WTC11 (cell line): ENCODE measurements around the gene PGPEP1. TPM values are rescaled to one million over a fixed set of nuclear protein-coding genes. Genes with fewer than 3 reads are reported as not detected.
"Not testable (repeated sequence)": the region's sequence is repeated elsewhere in the genome, so short reads cannot be mapped to it uniquely, and the experiment has no call there.

Experiments used
- ATAC-seq: fragments of 200-7000 bp; cut with Tn5 transposase; 2 replicates; pipeline ENCODE4 v1.10.0; 2021; ENCODE audit warnings: mild to moderate bottlenecking, moderate library complexity
- CTCF ChIA-PET: fragments of 300-600 bp; sonication (Branson Sonifier 250); formaldehyde crosslinking; loops from one replicate; lab custom pipeline; 2021; ENCODE audit warnings: antibody characterized with exemption; lab: Charles Lee
- POLR2A ChIA-PET: fragments of 350-600 bp; sonication (Branson Sonifier 250); formaldehyde crosslinking; loops from one replicate; lab custom pipeline; 2021; ENCODE audit warnings: antibody characterized with exemption; lab: Charles Lee
- DNase-seq: peaks from one replicate; pipeline ENCODE4 v3.0.0; 2021; ENCODE audit warnings: low spot score
- H3K27ac Mint-ChIP-seq: 2 replicates; pipeline ENCODE4 v1.8.0; 2021; ENCODE audit warnings: mixed read lengths
- H3K27me3 Mint-ChIP-seq: 2 replicates; pipeline ENCODE4 v1.8.0; 2021; ENCODE audit warnings: low read depth, mild to moderate bottlenecking, moderate library complexity, mixed read lengths
- H3K36me3 Mint-ChIP-seq: 2 replicates; pipeline ENCODE4 v1.8.0; 2021; ENCODE audit warnings: mixed read lengths
- H3K4me1 Mint-ChIP-seq: 2 replicates; pipeline ENCODE4 v1.8.0; 2022; ENCODE audit warnings: mixed read lengths
- H3K4me3 Mint-ChIP-seq: 2 replicates; pipeline ENCODE4 v1.8.0; 2021; ENCODE audit warnings: mild to moderate bottlenecking, moderate library complexity, mixed read lengths
- H3K9me3 Mint-ChIP-seq: 2 replicates; pipeline ENCODE4 v1.8.0; 2021; ENCODE audit warnings: mixed read lengths
- EMX1 ChIP-seq: fragments of 250-450 bp; sonication (Bioruptor Pico); IDR thresholded peaks from 2 replicates; pipeline ENCODE4 v1.8.0; 2021; ENCODE audit warnings: mild to moderate bottlenecking
- FOXK1 ChIP-seq: sonication (generic); formaldehyde crosslinking; IDR thresholded peaks from 2 replicates; pipeline ENCODE4 v1.8.0; 2022; ENCODE audit warnings: mild to moderate bottlenecking, moderate library complexity, missing genetic modification reagents
- FOXP4 ChIP-seq: sonication (generic); formaldehyde crosslinking; IDR thresholded peaks from 2 replicates; pipeline ENCODE4 v1.8.0; 2022; ENCODE audit warnings: mild to moderate bottlenecking, missing genetic modification reagents
- GRHL2 ChIP-seq: fragments of 250-450 bp; sonication (Bioruptor Pico); IDR thresholded peaks from 2 replicates; pipeline ENCODE4 v1.8.0; 2022; ENCODE audit warnings: mild to moderate bottlenecking, moderate library complexity; ENCODE audit not compliant: insufficient replicate concordance, severe bottlenecking
- JUN ChIP-seq: sonication (generic); formaldehyde crosslinking; IDR thresholded peaks from 2 replicates; pipeline ENCODE4 v1.8.0; 2023; ENCODE audit warnings: mild to moderate bottlenecking, missing genetic modification reagents
- KAT7 ChIP-seq: sonication (generic); formaldehyde crosslinking; IDR thresholded peaks from 2 replicates; pipeline ENCODE4 v1.8.1; 2023; ENCODE audit warnings: missing genetic modification reagents, mild to moderate bottlenecking, borderline replicate concordance
- NFYB ChIP-seq: sonication (generic); formaldehyde crosslinking; conservative IDR thresholded peaks from 2 replicates; pipeline ENCODE4 v1.8.0; 2022; ENCODE audit warnings: low read depth, missing genetic modification reagents
- TCF7 ChIP-seq: sonication (generic); formaldehyde crosslinking; IDR thresholded peaks from 2 replicates; pipeline ENCODE4 v1.8.0; 2022; ENCODE audit warnings: mild to moderate bottlenecking, low read depth, missing genetic modification reagents, moderate library complexity
- TEAD1 ChIP-seq: sonication (generic); formaldehyde crosslinking; IDR thresholded peaks from 2 replicates; pipeline ENCODE4 v1.8.0; 2022; ENCODE audit warnings: mild to moderate bottlenecking, missing genetic modification reagents
- TEAD4 ChIP-seq: sonication (generic); formaldehyde crosslinking; IDR thresholded peaks from 2 replicates; pipeline ENCODE4 v1.8.0; 2022; ENCODE audit warnings: mild to moderate bottlenecking, missing genetic modification reagents
- ZNF138 ChIP-seq: sonication (generic); formaldehyde crosslinking; conservative IDR thresholded peaks from 2 replicates; pipeline ENCODE4 v1.8.1; 2022; ENCODE audit warnings: mild to moderate bottlenecking, moderate library complexity, missing genetic modification reagents
- ZNF263 ChIP-seq: sonication (generic); formaldehyde crosslinking; IDR thresholded peaks from 2 replicates; pipeline ENCODE4 v1.8.1; 2022; ENCODE audit warnings: low read depth, mild to moderate bottlenecking, moderate library complexity, missing genetic modification reagents
- ZNF396 ChIP-seq: fragments of 250-450 bp; sonication (Bioruptor Pico); IDR thresholded peaks from 2 replicates; pipeline ENCODE4 v1.8.0; 2021; ENCODE audit warnings: mild to moderate bottlenecking, moderate library complexity, borderline replicate concordance
- total RNA-seq: library from RNA; stranded (reverse); gene quantifications from 3 replicates; pipeline ENCODE4 v1.2.3, GENCODE V29; 2021
- TF ChIP-seq, protein P1 (sequence below): sonication (generic); formaldehyde crosslinking; conservative IDR thresholded peaks from 2 replicates; pipeline ENCODE4 v1.8.1; 2023; ENCODE audit warnings: mild to moderate bottlenecking, low read depth, missing genetic modification reagents, moderate library complexity
- TF ChIP-seq, protein P2 (sequence below): sonication (generic); formaldehyde crosslinking; IDR thresholded peaks from 2 replicates; pipeline ENCODE4 v1.8.1; 2023; ENCODE audit warnings: mild to moderate bottlenecking, missing genetic modification reagents
- TF ChIP-seq, protein P3 (sequence below): fragments of 250-450 bp; sonication (Bioruptor Pico); IDR thresholded peaks from 2 replicates; pipeline ENCODE4 v2.1.2; 2022; ENCODE audit warnings: mild to moderate bottlenecking, moderate library complexity
- TF ChIP-seq, protein P4 (sequence below): fragments of 250-450 bp; sonication (Bioruptor Pico); IDR thresholded peaks from 2 replicates; pipeline ENCODE4 v1.9.0; 2021; ENCODE audit warnings: mild to moderate bottlenecking
- TF ChIP-seq, protein P5 (sequence below): sonication (generic); formaldehyde crosslinking; IDR thresholded peaks from 2 replicates; pipeline ENCODE4 v1.8.1; 2022; ENCODE audit warnings: low read depth, mild to moderate bottlenecking, moderate library complexity, missing genetic modification reagents, borderline replicate concordance
- TF ChIP-seq, protein P6 (sequence below): sonication (generic); formaldehyde crosslinking; IDR thresholded peaks from 2 replicates; pipeline ENCODE4 v1.8.1; 2023; ENCODE audit warnings: mild to moderate bottlenecking, moderate library complexity, missing genetic modification reagents

The PGPEP1 gene
- total RNA-seq, 1 experiment from 2014 or later = 68.1 TPM

DNA sequence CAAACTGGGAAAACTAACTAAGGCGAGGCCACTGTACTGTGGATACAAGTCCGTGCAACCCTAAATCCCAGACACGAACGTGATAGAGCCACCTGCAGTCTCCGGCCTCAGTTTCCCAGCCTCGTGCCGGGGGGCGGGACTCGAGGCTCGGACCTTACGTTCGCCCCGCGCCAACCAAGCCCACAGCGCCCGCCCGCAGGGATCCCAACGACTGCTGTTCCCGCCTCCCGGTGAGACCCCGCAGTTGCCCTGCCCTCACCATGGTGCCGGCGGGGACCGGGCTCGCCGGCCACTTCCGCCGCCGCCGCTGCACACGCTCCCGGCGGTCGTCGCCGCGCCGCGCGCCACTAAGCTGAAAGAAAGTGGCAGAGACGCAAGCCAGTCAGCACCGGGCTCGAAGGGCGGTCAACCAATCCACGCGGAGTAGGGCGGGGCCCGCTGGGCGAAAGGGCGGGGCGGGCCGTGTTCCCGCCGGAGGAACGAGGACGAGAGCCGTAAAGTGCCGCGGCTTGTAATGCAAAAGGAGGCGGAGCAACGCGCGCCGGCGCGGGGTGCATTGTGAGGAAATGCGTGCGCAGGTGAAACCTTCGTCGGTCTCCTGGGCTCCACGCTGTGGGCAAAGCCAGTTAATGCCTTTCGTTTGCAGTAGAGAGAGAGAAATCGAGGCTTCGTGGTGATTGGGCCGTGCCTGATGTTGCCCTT lies 17.5 kb upstream of the PGPEP1 start, which contains the start of gene LSM4 (continued):
- TF ChIP-seq, protein P1, sequence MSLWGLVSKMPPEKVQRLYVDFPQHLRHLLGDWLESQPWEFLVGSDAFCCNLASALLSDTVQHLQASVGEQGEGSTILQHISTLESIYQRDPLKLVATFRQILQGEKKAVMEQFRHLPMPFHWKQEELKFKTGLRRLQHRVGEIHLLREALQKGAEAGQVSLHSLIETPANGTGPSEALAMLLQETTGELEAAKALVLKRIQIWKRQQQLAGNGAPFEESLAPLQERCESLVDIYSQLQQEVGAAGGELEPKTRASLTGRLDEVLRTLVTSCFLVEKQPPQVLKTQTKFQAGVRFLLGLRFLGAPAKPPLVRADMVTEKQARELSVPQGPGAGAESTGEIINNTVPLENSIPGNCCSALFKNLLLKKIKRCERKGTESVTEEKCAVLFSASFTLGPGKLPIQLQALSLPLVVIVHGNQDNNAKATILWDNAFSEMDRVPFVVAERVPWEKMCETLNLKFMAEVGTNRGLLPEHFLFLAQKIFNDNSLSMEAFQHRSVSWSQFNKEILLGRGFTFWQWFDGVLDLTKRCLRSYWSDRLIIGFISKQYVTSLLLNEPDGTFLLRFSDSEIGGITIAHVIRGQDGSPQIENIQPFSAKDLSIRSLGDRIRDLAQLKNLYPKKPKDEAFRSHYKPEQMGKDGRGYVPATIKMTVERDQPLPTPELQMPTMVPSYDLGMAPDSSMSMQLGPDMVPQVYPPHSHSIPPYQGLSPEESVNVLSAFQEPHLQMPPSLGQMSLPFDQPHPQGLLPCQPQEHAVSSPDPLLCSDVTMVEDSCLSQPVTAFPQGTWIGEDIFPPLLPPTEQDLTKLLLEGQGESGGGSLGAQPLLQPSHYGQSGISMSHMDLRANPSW (CRISPR knock-in tag) = no peak
- TF ChIP-seq ZNF263 (no peak), FOXP4 (CRISPR knock-in tag) (peak; percentile 81; the same call in 1 of the 2 replicates), TCF7 (CRISPR knock-in tag) (peak; percentile 54; the same call in 1 of the 2 replicates), FOXK1 (peak; percentile 91), KAT7 (CRISPR knock-in tag) (no peak), ZNF396 (no peak), TEAD1 (CRISPR knock-in tag) (no peak), TEAD4 (no peak), ZNF138 (CRISPR knock-in tag) (no peak), GRHL2 (no peak), JUN (no peak; the same call in 1 of the 2 replicates), EMX1 (CRISPR knock-in tag) (no peak), NFYB (CRISPR knock-in tag) (peak; percentile 92)
- TF ChIP-seq, protein P2, sequence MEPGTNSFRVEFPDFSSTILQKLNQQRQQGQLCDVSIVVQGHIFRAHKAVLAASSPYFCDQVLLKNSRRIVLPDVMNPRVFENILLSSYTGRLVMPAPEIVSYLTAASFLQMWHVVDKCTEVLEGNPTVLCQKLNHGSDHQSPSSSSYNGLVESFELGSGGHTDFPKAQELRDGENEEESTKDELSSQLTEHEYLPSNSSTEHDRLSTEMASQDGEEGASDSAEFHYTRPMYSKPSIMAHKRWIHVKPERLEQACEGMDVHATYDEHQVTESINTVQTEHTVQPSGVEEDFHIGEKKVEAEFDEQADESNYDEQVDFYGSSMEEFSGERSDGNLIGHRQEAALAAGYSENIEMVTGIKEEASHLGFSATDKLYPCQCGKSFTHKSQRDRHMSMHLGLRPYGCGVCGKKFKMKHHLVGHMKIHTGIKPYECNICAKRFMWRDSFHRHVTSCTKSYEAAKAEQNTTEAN = 0 out of 2 replicates have a peak, but pooled peaks have one; percentile 58
- TF ChIP-seq, protein P3, sequence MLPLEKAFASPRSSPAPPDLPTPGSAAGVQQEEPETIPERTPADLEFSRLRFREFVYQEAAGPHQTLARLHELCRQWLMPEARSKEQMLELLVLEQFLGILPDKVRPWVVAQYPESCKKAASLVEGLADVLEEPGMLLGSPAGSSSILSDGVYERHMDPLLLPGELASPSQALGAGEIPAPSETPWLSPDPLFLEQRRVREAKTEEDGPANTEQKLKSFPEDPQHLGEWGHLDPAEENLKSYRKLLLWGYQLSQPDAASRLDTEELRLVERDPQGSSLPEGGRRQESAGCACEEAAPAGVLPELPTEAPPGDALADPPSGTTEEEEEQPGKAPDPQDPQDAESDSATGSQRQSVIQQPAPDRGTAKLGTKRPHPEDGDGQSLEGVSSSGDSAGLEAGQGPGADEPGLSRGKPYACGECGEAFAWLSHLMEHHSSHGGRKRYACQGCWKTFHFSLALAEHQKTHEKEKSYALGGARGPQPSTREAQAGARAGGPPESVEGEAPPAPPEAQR (CRISPR knock-in tag) = no peak
- TF ChIP-seq, protein P4, sequence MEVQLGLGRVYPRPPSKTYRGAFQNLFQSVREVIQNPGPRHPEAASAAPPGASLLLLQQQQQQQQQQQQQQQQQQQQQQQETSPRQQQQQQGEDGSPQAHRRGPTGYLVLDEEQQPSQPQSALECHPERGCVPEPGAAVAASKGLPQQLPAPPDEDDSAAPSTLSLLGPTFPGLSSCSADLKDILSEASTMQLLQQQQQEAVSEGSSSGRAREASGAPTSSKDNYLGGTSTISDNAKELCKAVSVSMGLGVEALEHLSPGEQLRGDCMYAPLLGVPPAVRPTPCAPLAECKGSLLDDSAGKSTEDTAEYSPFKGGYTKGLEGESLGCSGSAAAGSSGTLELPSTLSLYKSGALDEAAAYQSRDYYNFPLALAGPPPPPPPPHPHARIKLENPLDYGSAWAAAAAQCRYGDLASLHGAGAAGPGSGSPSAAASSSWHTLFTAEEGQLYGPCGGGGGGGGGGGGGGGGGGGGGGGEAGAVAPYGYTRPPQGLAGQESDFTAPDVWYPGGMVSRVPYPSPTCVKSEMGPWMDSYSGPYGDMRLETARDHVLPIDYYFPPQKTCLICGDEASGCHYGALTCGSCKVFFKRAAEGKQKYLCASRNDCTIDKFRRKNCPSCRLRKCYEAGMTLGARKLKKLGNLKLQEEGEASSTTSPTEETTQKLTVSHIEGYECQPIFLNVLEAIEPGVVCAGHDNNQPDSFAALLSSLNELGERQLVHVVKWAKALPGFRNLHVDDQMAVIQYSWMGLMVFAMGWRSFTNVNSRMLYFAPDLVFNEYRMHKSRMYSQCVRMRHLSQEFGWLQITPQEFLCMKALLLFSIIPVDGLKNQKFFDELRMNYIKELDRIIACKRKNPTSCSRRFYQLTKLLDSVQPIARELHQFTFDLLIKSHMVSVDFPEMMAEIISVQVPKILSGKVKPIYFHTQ (CRISPR knock-in tag) = no peak
- TF ChIP-seq, protein P5, sequence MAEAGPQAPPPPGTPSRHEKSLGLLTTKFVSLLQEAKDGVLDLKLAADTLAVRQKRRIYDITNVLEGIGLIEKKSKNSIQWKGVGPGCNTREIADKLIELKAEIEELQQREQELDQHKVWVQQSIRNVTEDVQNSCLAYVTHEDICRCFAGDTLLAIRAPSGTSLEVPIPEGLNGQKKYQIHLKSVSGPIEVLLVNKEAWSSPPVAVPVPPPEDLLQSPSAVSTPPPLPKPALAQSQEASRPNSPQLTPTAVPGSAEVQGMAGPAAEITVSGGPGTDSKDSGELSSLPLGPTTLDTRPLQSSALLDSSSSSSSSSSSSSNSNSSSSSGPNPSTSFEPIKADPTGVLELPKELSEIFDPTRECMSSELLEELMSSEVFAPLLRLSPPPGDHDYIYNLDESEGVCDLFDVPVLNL (CRISPR knock-in tag) = 0 out of 2 replicates have a peak, but pooled peaks have one; percentile 44
- TF ChIP-seq, protein P6, sequence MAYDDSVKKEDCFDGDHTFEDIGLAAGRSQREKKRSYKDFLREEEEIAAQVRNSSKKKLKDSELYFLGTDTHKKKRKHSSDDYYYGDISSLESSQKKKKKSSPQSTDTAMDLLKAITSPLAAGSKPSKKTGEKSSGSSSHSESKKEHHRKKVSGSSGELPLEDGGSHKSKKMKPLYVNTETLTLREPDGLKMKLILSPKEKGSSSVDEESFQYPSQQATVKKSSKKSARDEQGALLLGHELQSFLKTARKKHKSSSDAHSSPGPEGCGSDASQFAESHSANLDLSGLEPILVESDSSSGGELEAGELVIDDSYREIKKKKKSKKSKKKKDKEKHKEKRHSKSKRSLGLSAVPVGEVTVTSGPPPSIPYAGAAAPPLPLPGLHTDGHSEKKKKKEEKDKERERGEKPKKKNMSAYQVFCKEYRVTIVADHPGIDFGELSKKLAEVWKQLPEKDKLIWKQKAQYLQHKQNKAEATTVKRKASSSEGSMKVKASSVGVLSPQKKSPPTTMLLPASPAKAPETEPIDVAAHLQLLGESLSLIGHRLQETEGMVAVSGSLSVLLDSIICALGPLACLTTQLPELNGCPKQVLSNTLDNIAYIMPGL (CRISPR knock-in tag) = peak; percentile 80
- TF ChIP-seq, all 79 proteins: peak for 19

DNA sequence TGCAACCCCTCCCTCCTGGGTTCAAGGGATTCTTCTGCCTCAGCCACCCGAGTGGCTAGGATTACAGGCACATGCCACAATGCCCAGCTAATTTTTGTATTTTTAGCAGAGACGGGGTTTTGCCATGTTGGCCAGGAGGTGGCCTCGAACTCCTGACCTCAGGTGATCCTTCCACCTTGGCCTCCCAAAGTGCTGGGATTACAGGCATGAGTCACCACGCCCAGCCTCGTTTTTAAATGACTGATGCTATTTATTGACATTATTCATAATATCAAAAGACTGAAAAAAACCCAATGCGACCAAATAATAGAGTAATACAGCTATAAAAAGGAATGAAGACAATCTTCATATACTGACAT lies 16.0 kb upstream of the PGPEP1 start:
- POLR2A ChIA-PET = interaction anchor here (0.9 to 1.1 kb wide), 3 partner anchors 43 to 92 kb away, joined by 3 to 7 read pairs (median 5); partner anchors contain the start of gene JUND
- not testable (repeated sequence) for H3K27me3 Mint-ChIP-seq, H3K9me3 Mint-ChIP-seq, H3K4me3 Mint-ChIP-seq, DNase-seq, ATAC-seq
- Mint-ChIP-seq H3K36me3 (peaks cover 21% of the 10 kb centered on the region), H3K27ac (peak overlapping the region; percentile 100; the same call in 1 of the 2 replicates), H3K4me1 (peaks cover 42% of the 10 kb centered on the region)
- CTCF ChIA-PET = interaction anchor here (1.1 to 3.1 kb wide), 2 partner anchors 45 to 69 kb away, joined by 5 to 35 read pairs; a partner anchor contains a TSS
